Putamen (tissue), 1 donor: Measurements from ENCODE around the gene MYH11.
"Not testable (repeated sequence)": the region's sequence is repeated elsewhere in the genome, so short reads cannot be mapped to it uniquely, and the experiment has no call there.

Experiments
- DNase-seq: peaks from one replicate; pipeline ENCODE4 v3.0.0-alpha.2; 2016; ENCODE audit warnings: low spot score

The MYH11 gene

GRCh38 chr16:15809297-15809696, 47.5 kb downstream of the MYH11 start:
- DNase-seq: not testable (repeated sequence)

- DNase-seq: no peak
These were observed 48.8 kb downstream of the MYH11 start for GRCh38 chr16:15808071-15808470.

- no peak for DNase-seq
These were observed 49.2 kb downstream of the MYH11 start for GRCh38 chr16:15807603-15808009.

GRCh38 chr16:15803618-15804017, 53.2 kb downstream of the MYH11 start:
- DNase-seq: no peak

- DNase-seq: no peak
These were observed 56.9 kb downstream of the MYH11 start for GRCh38 chr16:15799851-15800495.

GRCh38 chr16:15798671-15799070, 58.2 kb downstream of the MYH11 start:
- DNase-seq: no peak

- DNase-seq: no peak
These were observed 59.9 kb downstream of the MYH11 start for GRCh38 chr16:15796885-15797284.

- DNase-seq: no peak
These were observed 61.2 kb downstream of the MYH11 start for GRCh38 chr16:15795615-15796014.

- no peak for DNase-seq
These were observed 64.3 kb downstream of the MYH11 start for GRCh38 chr16:15792563-15792971.

GRCh38 chr16:15790458-15790857, 66.4 kb downstream of the MYH11 start:
- no peak for DNase-seq

- not testable (repeated sequence) for DNase-seq
These were observed 67.0 kb downstream of the MYH11 start for GRCh38 chr16:15789816-15790215.

GRCh38 chr16:15788846-15789239, 68.0 kb downstream of the MYH11 start:
- no peak for DNase-seq

- DNase-seq: no peak
These were observed 70.3 kb downstream of the MYH11 start for GRCh38 chr16:15786501-15786900.

GRCh38 chr16:15785386-15786059, 71.3 kb downstream of the MYH11 start:
- DNase-seq: no peak

GRCh38 chr16:15783985-15784384, 72.8 kb downstream of the MYH11 start:
- no peak for DNase-seq

GRCh38 chr16:15782573-15783365, 74.1 kb downstream of the MYH11 start:
- no peak for DNase-seq

- DNase-seq: no peak
These were observed 75.2 kb downstream of the MYH11 start for GRCh38 chr16:15781650-15782049.

GRCh38 chr16:15780805-15781204, 76.0 kb downstream of the MYH11 start:
- DNase-seq: no peak

- DNase-seq: no peak
These were observed 77.0 kb downstream of the MYH11 start for GRCh38 chr16:15779664-15780351.

GRCh38 chr16:15778999-15779614, 77.7 kb downstream of the MYH11 start:
- DNase-seq: no peak

- DNase-seq: no peak
These were observed 78.6 kb downstream of the MYH11 start for GRCh38 chr16:15778204-15778743.
